ENCODE results near the gene TYRO3. TPM values are rescaled to one million over a fixed set of nuclear protein-coding genes. Genes with fewer than 3 reads are reported as not detected.

TYRO3 gene
- total and polyA plus RNA-seq, 2 of the 13 experiments (the other 11 are each of a cell fraction or from before 2014, with no cell fraction given): 24.0 to 43.6 TPM

- no peak for TF ChIP-seq ZNF512B (CRISPR knock-in tag; IDR thresholded peaks at IDR 0.05; ENCODE audit: borderline replicate concordance)
- peak; percentile 96 for TF ChIP-seq LBX2 (CRISPR knock-in tag; IDR thresholded peaks at IDR 0.05; ENCODE audit: borderline replicate concordance)
- TF ChIP-seq PRDM10 (CRISPR knock-in tag; IDR thresholded peaks at IDR 0.05; ENCODE audit: low read depth): 0 out of 2 replicates have a peak, but pooled peaks have one; percentile 12
- TF ChIP-seq KDM5B (CRISPR knock-in tag; IDR thresholded peaks at IDR 0.05; ENCODE audit: borderline replicate concordance): peak; percentile 100
- TF ChIP-seq BRD4 (CRISPR knock-in tag; IDR thresholded peaks at IDR 0.05): peak; percentile 69; the same call in 1 of the 2 replicates
- TF ChIP-seq CBX1 (IDR thresholded peaks at IDR 0.05; ENCODE audit: low read depth): no peak
- peak; percentile 89 for TF ChIP-seq ZFY (CRISPR knock-in tag; IDR thresholded peaks at IDR 0.05)
- peak; percentile 58; the same call in 1 of the 2 replicates for TF ChIP-seq HDAC2 (CRISPR knock-in tag; IDR thresholded peaks at IDR 0.05)
- no peak for TF ChIP-seq SRSF4 (IDR thresholded peaks at IDR 0.05; ENCODE audit: low read depth, low read length, poor library complexity, severe bottlenecking)
- no peak for TF ChIP-seq FUBP1 (CRISPR knock-in tag; IDR thresholded peaks at IDR 0.05; ENCODE audit: borderline replicate concordance)
- peak; percentile 53 for TF ChIP-seq TSC22D2 (CRISPR knock-in tag; IDR thresholded peaks at IDR 0.05; ENCODE audit: borderline replicate concordance)
- no peak for TF ChIP-seq RFX3 (CRISPR knock-in tag; IDR thresholded peaks at IDR 0.05)
- no peak for TF ChIP-seq PHB2 (IDR thresholded peaks at IDR 0.05; ENCODE audit: partially characterized antibody)
- TF ChIP-seq BATF2 (CRISPR knock-in tag; IDR thresholded peaks at IDR 0.05): peak; percentile 99
- TF ChIP-seq TCF7L2 (IDR thresholded peaks at IDR 0.05; ENCODE audit: low read depth, low read length): no peak
These were observed 62.5 kb downstream of the TYRO3 start (continued) for GRCh38 chr15:41621200-41622193.

Data from HepG2 (cell line).